CD4-positive, alpha-beta T cell (primary cell): ENCODE results near the gene SMIM41. TPM values are rescaled to one million over a fixed set of nuclear protein-coding genes. Genes with fewer than 3 reads are reported as not detected.

ENCODE experiments used
- ATAC-seq: fragments of 200-7000 bp; cut with Tn5 transposase; one replicate; pipeline ENCODE4 v1.10.0; 2022; ENCODE audit warnings: mild to moderate bottlenecking; ENCODE audit not compliant: poor library complexity
- CTCF ChIA-PET: fragments of 350-600 bp; sonication (Branson Sonifier 250); formaldehyde crosslinking; loops from one replicate; lab custom pipeline; 2021; ENCODE audit warnings: antibody characterized with exemption, inconsistent platforms; lab: Charles Lee
- POLR2A ChIA-PET: fragments of 350-600 bp; sonication (Branson Sonifier 250); formaldehyde crosslinking; loops from one replicate; lab custom pipeline; 2021; ENCODE audit warnings: antibody characterized with exemption, inconsistent platforms; lab: Charles Lee
- DNase-seq, 14 experiments: peaks; one replicate each; pipeline ENCODE4 v3.0.0-alpha.2; 2013 to 2020; ENCODE audit warnings: mixed read lengths in 2 of 14
- H3K27ac ChIP-seq, 2 donors: one replicate each; pipeline versions ENCODE4 v1.5.1 to v1.7.0; 2013; ENCODE audit warnings: low read length in 2 of 2, low read depth in 1 of 2, mild to moderate bottlenecking in 1 of 2
- H3K27me3 ChIP-seq, 2 experiments: 1 replicate in 1 of 2; 2 replicates in 1 of 2; pipeline versions ENCODE4 v1.6.1 to v1.7.0; 2013; ENCODE audit warnings: low read length in 2 of 2, control low read depth in 1 of 2, mild to moderate bottlenecking in 1 of 2, moderate library complexity in 1 of 2; ENCODE audit not compliant: insufficient read depth in 2 of 2, control insufficient read depth in 1 of 2
- H3K36me3 ChIP-seq: one replicate; pipeline ENCODE4 v1.6.1; 2013; ENCODE audit warnings: low read length, control low read depth; ENCODE audit not compliant: insufficient read depth
- H3K4me1 ChIP-seq: one replicate; pipeline ENCODE4 v1.6.1; 2013; ENCODE audit warnings: low read length, control low read depth; ENCODE audit not compliant: insufficient read depth
- H3K4me3 ChIP-seq: one replicate; pipeline ENCODE4 v1.5.1; 2013; ENCODE audit warnings: mild to moderate bottlenecking, low read length, moderate library complexity
- H3K9me3 ChIP-seq, 2 experiments: 1 replicate in 1 of 2; 2 replicates in 1 of 2; pipeline versions ENCODE4 v1.6.1 to v1.7.0; 2013; ENCODE audit warnings: low read length in 2 of 2, mild to moderate bottlenecking in 2 of 2, control low read depth in 1 of 2, moderate library complexity in 1 of 2; ENCODE audit not compliant: control insufficient read depth in 1 of 2, insufficient read depth in 1 of 2
- H3K27ac Mint-ChIP-seq: one replicate; pipeline ENCODE4 v1.8.0; 2020; ENCODE audit warnings: mixed read lengths
- H3K27me3 Mint-ChIP-seq: one replicate; pipeline ENCODE4 v1.8.0; 2021; ENCODE audit warnings: mixed read lengths
- H3K36me3 Mint-ChIP-seq: one replicate; pipeline ENCODE4 v1.8.0; 2021; ENCODE audit warnings: low read depth, mixed read lengths
- H3K4me1 Mint-ChIP-seq: one replicate; pipeline ENCODE4 v1.8.0; 2021; ENCODE audit warnings: low read depth, mixed read lengths
- H3K4me3 Mint-ChIP-seq: one replicate; pipeline ENCODE4 v1.8.0; 2020; ENCODE audit warnings: mild to moderate bottlenecking, mixed read lengths
- H3K9me3 Mint-ChIP-seq: one replicate; pipeline ENCODE4 v1.8.0; 2020; ENCODE audit warnings: mixed read lengths
- CTCF ChIP-seq: fragments of 200-600 bp; IDR thresholded peaks from one replicate; pipeline ENCODE4 v1.8.0; 2022; ENCODE audit warnings: antibody characterized with exemption, mild to moderate bottlenecking
- intact Hi-C, 2 experiments: fragments of 100-400 bp; cut with DNase I in 1 of 2; cut with micrococcal nuclease in 1 of 2; formaldehyde crosslinking; loops; one replicate each; pipeline versions ENCODE4 v1.15.1 to v1.9.0; 2023 to 2025; cut with DNase I, micrococcal nuclease
- total RNA-seq, 174 experiments: library from RNA in 2 of 174; stranded (reverse) in 2 of 174; gene quantifications; one replicate each; pipeline ENCODE4 v1.2.3 and lab custom pipeline; 2021 to 2026

Gene SMIM41
- total RNA-seq, 2 experiments from 2014 or later = not detected

- TF ChIP-seq CTCF = no peak
- H3K36me3 ChIP-seq = peaks cover 10% of the 10 kb centered on the region
- H3K9me3 ChIP-seq = no peaks in the 10 kb centered on the region
- Mint-ChIP-seq H3K27me3 (no peaks in the 10 kb centered on the region), H3K36me3 (peaks cover 10% of the 10 kb centered on the region), H3K9me3 (no peaks in the 10 kb centered on the region), H3K27ac (no peak overlapping the region), H3K4me1 (peaks cover 30% of the 10 kb centered on the region), H3K4me3 (no peak overlapping the region)
- no peaks in the 10 kb centered on the region for H3K27me3 ChIP-seq
- peaks cover 28% of the 10 kb centered on the region for H3K4me1 ChIP-seq
- ATAC-seq = no peak
- H3K27ac ChIP-seq = no peak overlapping the region
- ChIA-PET POLR2A (no interaction called here), CTCF (no interaction called here)
- no peak for DNase-seq
- intact Hi-C loops = no loop called here
- no peak overlapping the region for H3K4me3 ChIP-seq
Observed at GRCh38 chr12:52054833-52055730, 24.4 kb upstream of the SMIM41 start.

DNA sequence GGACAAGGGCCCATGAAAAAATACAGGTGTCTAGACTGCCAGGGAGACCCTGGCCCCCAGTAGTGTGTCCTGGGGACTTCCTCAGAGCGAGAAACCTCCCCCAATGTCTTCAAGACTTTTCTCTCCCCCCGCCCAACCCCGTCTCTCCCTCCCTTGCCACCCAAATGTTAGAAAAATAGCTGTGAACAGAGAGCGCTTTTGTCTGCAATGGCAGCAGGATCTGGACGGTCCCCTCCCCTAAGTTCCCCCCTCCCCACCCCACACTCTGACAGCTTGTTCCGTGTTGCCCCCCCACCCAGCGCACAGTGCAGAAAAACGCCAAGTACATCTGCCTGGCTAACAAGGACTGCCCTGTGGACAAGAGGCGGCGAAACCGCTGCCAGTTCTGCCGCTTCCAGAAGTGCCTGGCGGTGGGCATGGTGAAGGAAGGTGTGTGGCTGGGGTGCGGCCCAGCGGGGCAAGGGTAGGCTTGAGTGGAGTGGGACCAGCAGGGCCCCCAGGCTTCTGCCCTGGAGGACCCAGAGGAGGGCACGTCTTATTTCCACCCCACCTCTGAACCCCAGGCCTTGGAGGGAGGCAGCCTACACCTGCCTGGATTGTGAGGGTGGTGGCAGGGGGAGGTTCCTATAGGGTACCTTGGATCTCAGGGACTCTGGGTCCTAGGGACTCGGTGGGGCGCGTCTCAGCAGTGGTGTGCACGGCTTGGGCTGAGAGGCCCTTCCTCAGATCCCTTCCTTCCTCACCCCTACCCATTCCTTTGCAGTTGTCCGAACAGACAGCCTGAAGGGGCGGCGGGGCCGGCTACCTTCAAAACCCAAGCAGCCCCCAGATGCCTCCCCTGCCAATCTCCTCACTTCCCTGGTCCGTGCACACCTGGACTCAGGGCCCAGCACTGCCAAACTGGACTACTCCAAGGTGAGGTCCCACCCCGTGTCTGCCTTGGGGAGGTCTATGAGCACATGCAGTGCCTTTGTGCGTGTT is 23.5 kb upstream of the SMIM41 start:
- H3K27me3 ChIP-seq = no peaks in the 10 kb centered on the region
- peaks cover 19% of the 10 kb centered on the region for H3K4me1 ChIP-seq
- DNase-seq (no peak), ATAC-seq (no peak)
- CTCF ChIA-PET = no interaction called here
- H3K27ac ChIP-seq = no peak overlapping the region
- intact Hi-C loops = no loop called here
- H3K4me1 Mint-ChIP-seq = peaks cover 25% of the 10 kb centered on the region
- H3K9me3 Mint-ChIP-seq = no peaks in the 10 kb centered on the region
- POLR2A ChIA-PET = no interaction called here
- no peak for TF ChIP-seq CTCF
- H3K27me3 Mint-ChIP-seq = no peaks in the 10 kb centered on the region
- H3K36me3 Mint-ChIP-seq = peaks cover 10% of the 10 kb centered on the region
- H3K4me3 ChIP-seq = no peak overlapping the region
- peaks cover 10% of the 10 kb centered on the region for H3K36me3 ChIP-seq
- no peaks in the 10 kb centered on the region for H3K9me3 ChIP-seq
- H3K4me3 Mint-ChIP-seq = no peak overlapping the region
- H3K27ac Mint-ChIP-seq = peak overlapping the region; percentile 24

DNA sequence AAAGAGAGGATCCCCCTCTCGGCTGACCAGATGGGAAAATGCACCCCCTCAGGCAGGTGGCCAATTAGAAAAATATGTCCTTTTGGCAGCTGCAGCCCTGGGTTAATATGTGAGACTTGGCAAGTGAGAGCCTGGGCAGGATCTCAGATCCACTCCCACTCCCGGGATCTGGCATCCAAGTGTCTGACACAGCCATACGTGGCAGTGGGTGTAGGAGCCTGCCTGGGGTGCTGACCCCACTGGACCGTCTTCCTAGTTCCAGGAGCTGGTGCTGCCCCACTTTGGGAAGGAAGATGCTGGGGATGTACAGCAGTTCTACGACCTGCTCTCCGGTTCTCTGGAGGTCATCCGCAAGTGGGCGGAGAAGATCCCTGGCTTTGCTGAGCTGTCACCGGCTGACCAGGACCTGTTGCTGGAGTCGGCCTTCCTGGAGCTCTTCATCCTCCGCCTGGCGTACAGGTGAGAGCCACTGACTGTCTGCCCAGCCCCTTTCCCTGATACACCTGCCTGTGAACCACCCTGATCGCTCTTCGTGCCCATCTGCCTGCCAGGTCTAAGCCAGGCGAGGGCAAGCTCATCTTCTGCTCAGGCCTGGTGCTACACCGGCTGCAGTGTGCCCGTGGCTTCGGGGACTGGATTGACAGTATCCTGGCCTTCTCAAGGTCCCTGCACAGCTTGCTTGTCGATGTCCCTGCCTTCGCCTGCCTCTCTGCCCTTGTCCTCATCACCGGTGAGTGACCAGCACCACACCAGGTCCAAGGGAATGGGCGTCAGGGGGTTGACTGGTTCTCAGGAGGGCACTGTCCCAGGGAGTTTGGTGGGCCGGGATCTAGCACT is 22.5 kb upstream of the SMIM41 start:
- H3K27me3 Mint-ChIP-seq = no peaks in the 10 kb centered on the region
- H3K36me3 Mint-ChIP-seq = peaks cover 4% of the 10 kb centered on the region
- H3K36me3 ChIP-seq = peaks cover 10% of the 10 kb centered on the region
- intact Hi-C loops = no loop called here
- peaks cover 15% of the 10 kb centered on the region for H3K4me1 Mint-ChIP-seq
- ATAC-seq (no peak), DNase-seq (no peak)
- H3K27ac Mint-ChIP-seq = peak overlapping the region; percentile 24
- no peaks in the 10 kb centered on the region for H3K27me3 ChIP-seq
- CTCF ChIA-PET = no interaction called here
- POLR2A ChIA-PET = no interaction called here
- peaks cover 11% of the 10 kb centered on the region for H3K4me1 ChIP-seq
- TF ChIP-seq CTCF = no peak
- no peaks in the 10 kb centered on the region for H3K9me3 Mint-ChIP-seq
- H3K27ac ChIP-seq = no peak overlapping the region
- H3K4me3 ChIP-seq = no peak overlapping the region
- H3K4me3 Mint-ChIP-seq = no peak overlapping the region
- no peaks in the 10 kb centered on the region for H3K9me3 ChIP-seq
